Cardiac muscle cell (in vitro differentiated cells and primary cell): ENCODE data around the gene MPZL1. TPM values are rescaled to one million over a fixed set of nuclear protein-coding genes. Genes with fewer than 3 reads are reported as not detected.
"Not testable (repeated sequence)": the region's sequence is repeated elsewhere in the genome, so short reads cannot be mapped to it uniquely, and the experiment has no call there.

Source experiments
- DNase-seq, 2 donors: peaks; one replicate each; pipeline versions ENCODE4 v3.0.0 to v3.0.0-alpha.2; 2010 to 2017; ENCODE audit warnings: low read depth in 1 of 2, low spot score in 1 of 2
- H3K27ac ChIP-seq: fragments of 200-600 bp; sonication (generic); 2 replicates; pipeline ENCODE4 v1.5.1; 2016
- H3K27me3 ChIP-seq: fragments of 200-600 bp; sonication (generic); 2 replicates; pipeline ENCODE4 v1.6.0; 2016; ENCODE audit warnings: control low read depth
- H3K36me3 ChIP-seq: fragments of 200-600 bp; sonication (generic); 2 replicates; pipeline ENCODE4 v1.5.1; 2016; ENCODE audit warnings: control low read depth
- H3K4me1 ChIP-seq: fragments of 200-600 bp; sonication (generic); 2 replicates; pipeline ENCODE4 v1.8.1; 2017; ENCODE audit warnings: low read depth, mild to moderate bottlenecking, mixed run types
- H3K4me3 ChIP-seq: fragments of 200-600 bp; sonication (generic); 2 replicates; pipeline ENCODE4 v1.5.1; 2016; ENCODE audit warnings: mild to moderate bottlenecking
- H3K9me3 ChIP-seq: fragments of 200-600 bp; sonication (generic); 2 replicates; pipeline ENCODE4 v1.5.1; 2017; ENCODE audit warnings: low read depth, mild to moderate bottlenecking, control low read depth
- CTCF ChIP-seq: IDR thresholded peaks from 2 replicates; pipeline ENCODE4 v1.5.1; 2012; ENCODE audit warnings: low read depth, mild to moderate bottlenecking, low read length
- polyA plus RNA-seq: library from polyadenylated mRNA; unstranded; fragments of >200 nt; fragmentation: Nextera tagmentation; extraction: Ambion mirVana; gene quantifications from 2 replicates; pipeline ENCODE4 v1.2.1, GENCODE V29; 2016
- total RNA-seq: library from RNA; depleted of rRNA; stranded (reverse); fragments of >200 nt; gene quantifications from 2 replicates; pipeline ENCODE4 v1.2.3, GENCODE V29; 2016

The MPZL1 gene
- total and polyA plus RNA-seq, 2 experiments from 2014 or later, result 107 to 114 TPM

GRCh38 chr1:167826127-167826526, 104.3 kb downstream of the MPZL1 start:
- Histone ChIP-seq H3K9me3 (no peaks in the 10 kb centered on the region), H3K4me3 (no peak overlapping the region), H3K27me3 (no peaks in the 10 kb centered on the region), H3K27ac (no peak overlapping the region), H3K4me1 (peaks cover 12% of the 10 kb centered on the region), H3K36me3 (no peaks in the 10 kb centered on the region)
- no peak for DNase-seq
- no peak for TF ChIP-seq CTCF

- peaks cover 4% of the 10 kb centered on the region for H3K4me1 ChIP-seq
- H3K36me3 ChIP-seq, result no peaks in the 10 kb centered on the region
- H3K9me3 ChIP-seq, result no peaks in the 10 kb centered on the region
- no peak overlapping the region for H3K4me3 ChIP-seq
- no peaks in the 10 kb centered on the region for H3K27me3 ChIP-seq
- no peak overlapping the region for H3K27ac ChIP-seq
- TF ChIP-seq CTCF, result no peak
- peak in 1 of 2 donors; percentile 15 for DNase-seq
Observed at GRCh38 chr1:167829868-167830267, 108.1 kb downstream of the MPZL1 start.

- not testable (repeated sequence) for DNase-seq, H3K27ac ChIP-seq, H3K4me1 ChIP-seq, H3K9me3 ChIP-seq, H3K4me3 ChIP-seq, H3K27me3 ChIP-seq, H3K36me3 ChIP-seq
Observed at GRCh38 chr1:167830668-167831067, 108.9 kb downstream of the MPZL1 start.

- DNase-seq, result no peak
- H3K27me3 ChIP-seq, result no peaks in the 10 kb centered on the region
- TF ChIP-seq CTCF, result no peak
- no peak overlapping the region for H3K4me3 ChIP-seq
- peaks cover 4% of the 10 kb centered on the region for H3K4me1 ChIP-seq
- no peaks in the 10 kb centered on the region for H3K9me3 ChIP-seq
- H3K27ac ChIP-seq, result no peak overlapping the region
- no peaks in the 10 kb centered on the region for H3K36me3 ChIP-seq
Observed at GRCh38 chr1:167832693-167833092, 110.9 kb downstream of the MPZL1 start.

GRCh38 chr1:167833904-167834303, 112.1 kb downstream of the MPZL1 start:
- H3K4me1 ChIP-seq, result peaks cover 4% of the 10 kb centered on the region
- no peak overlapping the region for H3K27ac ChIP-seq
- H3K4me3 ChIP-seq, result no peak overlapping the region
- TF ChIP-seq CTCF, result no peak
- H3K27me3 ChIP-seq, result no peaks in the 10 kb centered on the region
- no peaks in the 10 kb centered on the region for H3K9me3 ChIP-seq
- DNase-seq, result no peak
- H3K36me3 ChIP-seq, result no peaks in the 10 kb centered on the region

- Histone ChIP-seq H3K27me3 (no peaks in the 10 kb centered on the region), H3K4me3 (no peak overlapping the region), H3K9me3 (no peaks in the 10 kb centered on the region), H3K4me1 (no peaks in the 10 kb centered on the region), H3K27ac (no peak overlapping the region), H3K36me3 (no peaks in the 10 kb centered on the region)
- TF ChIP-seq CTCF, result no peak
- DNase-seq, result no peak
Observed at GRCh38 chr1:167836197-167836596, 114.4 kb downstream of the MPZL1 start.
